GM04503 (cell line): ENCODE measurements around the gene LMX1A.
A peak's percentile ranks its signal among the peaks of the same experiment; 100 is the strongest.

Experiments
- DNase-seq: peaks from one replicate; pipeline ENCODE4 v3.0.0-alpha.2; 2012; ENCODE audit warnings: low read depth

Gene LMX1A

GRCh38 chr1:165355977-165356811, at the start of gene LMX1A:
Gene LMX1A (minus strand): TSS chr1:165356715. CDS start chr1:165355559, 1,156 bp downstream.
- no peak for DNase-seq

- no peak for DNase-seq
Observed at GRCh38 chr1:165403835-165404482, 47.4 kb upstream of the LMX1A start.

GRCh38 chr1:165402517-165403111, 46.1 kb upstream of the LMX1A start:
- no peak for DNase-seq

- peak; percentile 66 for DNase-seq
Observed at GRCh38 chr1:165397944-165398343, 41.4 kb upstream of the LMX1A start.

- no peak for DNase-seq
Observed at GRCh38 chr1:165395901-165396300, 39.4 kb upstream of the LMX1A start.

GRCh38 chr1:165395478-165395877, 39.0 kb upstream of the LMX1A start:
- no peak for DNase-seq

- peak; percentile 79 for DNase-seq
Observed at GRCh38 chr1:165392634-165393571, 36.4 kb upstream of the LMX1A start.

GRCh38 chr1:165389609-165390008, 33.1 kb upstream of the LMX1A start:
- DNase-seq, result no peak

GRCh38 chr1:165387961-165388360, 31.4 kb upstream of the LMX1A start:
- no peak for DNase-seq

GRCh38 chr1:165387505-165387904, 31.0 kb upstream of the LMX1A start:
- DNase-seq, result no peak

- DNase-seq, result no peak
Observed at GRCh38 chr1:165383599-165384405, 27.3 kb upstream of the LMX1A start.

GRCh38 chr1:165383067-165383466, 26.6 kb upstream of the LMX1A start:
- DNase-seq, result peak; percentile 88

GRCh38 chr1:165381745-165382505, 25.4 kb upstream of the LMX1A start:
- peak; percentile 74 for DNase-seq

- peak; percentile 48 for DNase-seq
Observed at GRCh38 chr1:165376811-165377311, 20.3 kb upstream of the LMX1A start.

- DNase-seq, result peak; percentile 94
Observed at GRCh38 chr1:165376041-165376810, 19.7 kb upstream of the LMX1A start.

GRCh38 chr1:165375623-165376022, 19.1 kb upstream of the LMX1A start:
- no peak for DNase-seq

- DNase-seq, result no peak
Observed at GRCh38 chr1:165371588-165372225, 15.2 kb upstream of the LMX1A start.

- DNase-seq, result no peak
Observed at GRCh38 chr1:165369255-165369848, 12.8 kb upstream of the LMX1A start.
